HG03159 (cell line): ENCODE measurements around the gene PABPC3.

Source experiments
- ATAC-seq: cut with Tn5 transposase; IDR thresholded peaks from one replicate; pipeline ENCODE4 v1.9.1; 2021; ENCODE audit warnings: mild to moderate bottlenecking, moderate library complexity; ENCODE audit not compliant: unreplicated experiment

The PABPC3 gene

DNA sequence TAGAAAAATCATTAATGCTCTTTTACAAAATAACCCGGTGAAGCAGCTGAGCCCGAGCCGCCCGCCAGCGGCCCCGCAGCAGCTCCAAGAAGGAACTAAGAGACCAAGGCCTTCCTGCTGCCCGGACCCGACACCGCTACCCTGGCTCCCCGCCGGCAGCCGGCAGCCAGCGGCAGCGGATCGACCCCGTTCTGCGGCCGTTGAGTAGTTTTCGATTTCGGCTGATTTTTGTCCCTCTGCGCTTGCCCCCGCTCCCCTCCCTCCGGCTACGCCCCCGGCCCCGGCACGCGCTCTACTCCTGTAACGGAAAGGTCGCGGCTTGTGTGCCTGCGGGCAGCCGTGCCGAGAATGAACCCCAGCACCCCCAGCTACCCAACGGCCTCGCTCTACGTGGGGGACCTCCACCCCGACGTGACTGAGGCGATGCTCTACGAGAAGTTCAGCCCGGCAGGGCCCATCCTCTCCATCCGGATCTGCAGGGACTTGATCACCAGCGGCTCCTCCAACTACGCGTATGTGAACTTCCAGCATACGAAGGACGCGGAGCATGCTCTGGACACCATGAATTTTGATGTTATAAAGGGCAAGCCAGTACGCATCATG, at the start of gene PABPC3:
Gene PABPC3, plus strand, starts transcription at position 286 of the 603 bp plus-strand sequence. Its CDS starts 63 bp downstream, at position 349.
- no peak for ATAC-seq

DNA sequence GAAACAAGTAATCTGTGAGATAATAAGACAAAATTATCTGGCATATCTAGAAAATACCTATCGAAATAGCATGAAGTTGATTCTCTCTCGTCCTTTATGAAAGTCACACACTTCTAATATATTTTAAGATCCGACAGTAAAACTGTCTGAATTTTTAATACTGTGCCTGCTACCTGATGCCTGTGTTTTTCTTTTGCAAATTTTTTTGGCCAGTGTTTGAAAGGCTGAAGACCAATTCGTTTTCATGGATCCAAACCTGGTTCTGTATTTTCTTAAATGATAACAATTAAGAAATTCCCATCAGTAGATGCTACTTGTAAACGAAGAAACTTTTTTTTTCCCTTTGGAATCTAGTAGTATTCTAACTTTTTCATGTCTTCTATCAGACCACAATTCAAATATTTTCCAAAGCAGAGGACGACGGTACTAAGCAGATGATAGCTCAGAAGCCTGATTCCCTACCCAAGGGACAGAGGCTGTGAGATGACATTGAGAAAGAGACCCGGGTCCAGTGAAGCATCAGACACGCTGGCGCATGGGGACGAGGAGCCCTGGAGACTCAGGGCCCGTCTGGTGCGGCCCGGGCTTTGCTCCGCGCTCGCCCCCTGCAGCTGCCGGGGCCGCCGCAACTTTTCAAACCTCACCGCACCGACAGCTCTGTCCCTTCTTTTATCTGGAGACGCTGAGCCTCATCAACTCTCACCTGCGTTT, 49.5 kb upstream of the PABPC3 start:
- ATAC-seq: no peak

DNA sequence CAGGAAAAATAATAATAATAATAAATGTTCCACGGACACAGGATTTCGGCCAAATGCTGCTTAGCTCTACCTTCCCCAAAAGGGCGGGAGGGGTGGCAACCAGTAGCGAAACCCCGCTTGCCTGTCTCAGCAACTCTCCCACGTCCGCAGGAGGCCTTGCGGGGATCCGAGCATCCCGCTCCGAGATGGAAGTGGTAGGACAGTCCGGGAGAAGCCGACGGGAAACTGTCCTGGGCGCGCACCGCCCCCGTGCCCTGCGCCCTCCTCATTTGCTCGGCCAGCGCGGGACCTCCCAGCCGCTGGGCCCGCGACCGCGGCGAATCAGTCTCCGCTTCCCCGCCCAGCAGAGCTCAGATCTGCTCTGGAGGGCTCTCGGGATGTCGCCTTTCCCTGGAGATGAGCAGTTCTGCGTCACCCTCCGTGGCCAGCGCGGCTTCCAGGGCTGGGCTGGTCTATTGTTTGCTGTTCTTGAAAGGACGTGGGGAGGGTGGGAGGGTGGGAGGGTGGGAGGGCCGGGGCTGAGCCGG, 48.9 kb upstream of the PABPC3 start:
- ATAC-seq: no peak

- ATAC-seq: no peak
Observed at GRCh38 chr13:25051065-25051464, 44.9 kb upstream of the PABPC3 start.

- no peak for ATAC-seq
Observed at GRCh38 chr13:25059166-25059565, 36.8 kb upstream of the PABPC3 start.

GRCh38 chr13:25059958-25060357, 36.0 kb upstream of the PABPC3 start:
- no peak for ATAC-seq

DNA sequence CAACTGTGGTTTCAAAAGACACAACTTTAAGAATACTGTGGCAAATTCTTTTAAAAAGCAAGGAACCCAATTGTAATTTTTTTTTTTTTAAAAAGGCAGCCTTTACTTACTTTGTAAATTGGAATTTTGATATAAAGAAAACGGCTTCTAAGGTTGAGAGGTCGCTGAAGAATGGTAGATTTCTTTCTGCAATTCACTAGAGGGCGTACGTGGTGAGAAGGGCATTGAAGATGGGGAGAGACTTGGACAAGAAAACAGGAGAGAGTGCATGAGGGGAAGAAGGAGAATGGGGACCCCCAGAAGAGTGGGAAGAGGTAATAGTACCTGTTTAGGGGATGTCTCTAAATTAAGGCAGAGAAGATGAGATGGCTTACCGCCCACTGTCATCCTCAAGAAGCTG, 33.5 kb upstream of the PABPC3 start:
- ATAC-seq: no peak

DNA sequence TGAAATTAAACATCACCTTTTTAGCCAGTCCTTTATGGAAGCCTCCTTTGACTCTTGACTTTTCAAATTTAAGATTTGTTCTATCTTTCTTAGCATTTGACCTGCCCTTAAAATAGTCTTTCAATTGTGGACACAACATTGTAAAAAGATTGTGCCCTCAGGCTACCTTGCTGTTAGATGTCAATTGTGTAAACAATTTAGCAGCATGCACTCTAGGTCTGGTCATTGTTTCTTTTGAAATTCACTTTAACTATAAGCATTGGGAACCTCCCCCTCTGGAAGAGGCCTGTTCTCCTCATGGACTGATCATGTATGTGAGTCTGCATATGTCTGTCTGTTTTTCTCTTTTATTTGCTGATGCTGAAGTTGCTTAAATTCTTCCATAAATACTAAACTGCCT, 31.5 kb upstream of the PABPC3 start:
- no peak for ATAC-seq

DNA sequence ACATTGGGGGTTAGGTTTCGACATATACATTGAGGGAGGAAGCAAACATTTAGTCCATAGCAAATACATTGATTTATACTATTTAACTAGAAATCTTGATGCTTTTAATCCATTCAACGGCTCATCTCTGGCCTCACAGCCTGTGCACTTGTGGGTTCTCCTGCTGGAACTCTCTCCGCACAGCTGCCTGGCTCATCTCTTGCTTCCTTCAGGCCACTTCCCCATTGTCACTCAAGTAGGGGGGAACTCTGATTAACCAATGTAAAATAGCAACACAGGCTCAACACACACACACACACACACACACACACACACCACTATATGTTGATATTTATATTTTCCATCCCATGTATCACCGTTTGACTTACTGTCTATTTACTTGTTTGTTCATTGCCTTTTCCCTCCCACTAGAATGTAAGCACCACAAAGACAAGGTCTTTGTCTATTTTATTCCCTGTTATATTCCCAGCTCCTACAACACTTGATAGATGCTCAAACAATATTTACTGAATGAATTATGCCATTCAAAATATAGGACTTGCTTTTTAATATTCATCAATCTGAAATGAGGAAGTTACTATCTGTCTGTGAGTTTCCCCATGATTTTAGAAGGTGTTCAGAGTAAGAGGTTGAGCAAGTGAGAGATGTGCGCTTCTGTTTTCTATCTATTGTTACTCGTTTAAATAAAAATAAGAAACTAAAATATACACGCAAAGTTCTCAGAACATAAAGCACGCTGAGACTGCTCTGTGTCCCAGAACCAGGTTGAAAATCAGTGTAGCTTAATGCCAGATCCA, 29.8 kb upstream of the PABPC3 start:
- ATAC-seq: no peak

DNA sequence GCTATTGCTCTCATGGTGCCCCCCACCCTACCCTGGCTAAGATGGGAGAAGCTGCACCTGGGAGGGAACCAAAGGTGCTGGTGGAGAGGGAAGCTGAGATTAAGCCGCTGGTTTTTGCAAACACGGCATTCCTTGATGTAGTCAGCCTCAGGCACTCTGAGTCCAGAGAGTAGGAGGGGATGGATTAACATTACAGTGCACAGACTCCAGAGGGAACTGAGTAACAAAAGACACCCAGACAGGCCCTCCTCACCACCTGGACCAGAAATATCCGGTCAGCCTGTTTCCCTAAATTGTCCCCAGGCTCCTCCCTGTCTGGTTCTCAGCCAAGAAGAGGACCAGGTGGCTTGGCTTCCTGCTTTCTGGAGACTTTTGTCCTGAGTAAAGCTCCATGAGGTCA, 28.9 kb upstream of the PABPC3 start:
- no peak for ATAC-seq

- no peak for ATAC-seq
Observed at GRCh38 chr13:25068810-25069209, 27.1 kb upstream of the PABPC3 start.

DNA sequence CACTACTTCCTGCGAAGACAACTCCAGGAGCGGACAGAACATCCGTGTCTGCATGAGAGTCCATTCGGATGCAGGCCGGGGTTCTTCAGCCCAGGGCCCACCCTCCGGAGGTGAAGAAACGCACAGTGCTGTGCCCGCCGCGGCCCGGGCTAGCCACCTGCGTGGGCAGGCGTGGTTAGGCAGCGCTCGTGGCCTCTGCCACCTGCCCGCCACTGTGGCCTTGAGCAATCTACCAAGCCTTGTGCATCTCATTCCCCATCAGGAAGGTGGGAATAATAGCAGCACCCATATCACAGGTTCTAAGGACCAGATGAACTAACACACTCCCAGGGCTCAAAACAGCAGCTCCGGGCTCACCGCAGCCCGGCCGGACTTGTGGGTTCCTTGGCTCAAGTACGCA, 26.7 kb upstream of the PABPC3 start:
- no peak for ATAC-seq

DNA sequence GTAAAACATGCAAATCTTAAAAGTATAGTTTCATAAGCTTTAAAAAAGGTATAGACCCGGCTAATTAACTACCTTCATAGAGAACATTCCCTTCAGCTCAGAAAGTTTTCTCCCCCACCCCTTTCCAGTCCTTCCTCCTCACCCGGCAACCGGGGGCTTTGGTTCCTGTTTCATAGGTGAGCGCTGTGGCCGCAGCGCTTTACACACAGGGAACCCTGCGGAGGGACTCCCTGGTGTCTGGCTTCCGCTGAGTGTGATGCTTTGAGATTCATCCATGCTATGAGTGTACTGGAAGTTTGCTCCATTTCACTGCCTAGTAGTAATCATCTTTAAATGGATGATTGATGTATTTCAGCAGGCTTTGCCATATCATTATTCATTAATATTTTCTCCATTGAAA, 26.0 kb upstream of the PABPC3 start:
- no peak for ATAC-seq

DNA sequence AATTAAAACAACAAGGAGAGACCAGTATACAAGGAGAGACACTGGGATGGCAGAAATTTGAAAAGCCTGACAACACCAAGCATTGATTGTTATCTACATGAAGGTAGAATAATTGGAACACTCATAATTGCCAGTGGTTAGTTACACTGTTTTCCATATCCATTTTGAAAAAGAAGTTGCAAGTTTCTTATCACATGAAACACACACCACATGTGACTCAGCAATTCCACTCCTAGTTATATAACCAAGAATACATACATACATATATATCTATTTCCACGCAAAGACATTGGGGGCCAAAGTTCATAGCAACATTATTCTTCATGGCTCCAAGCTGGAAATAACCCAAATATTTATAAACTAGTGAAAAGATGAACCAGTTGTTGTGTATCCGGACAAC, 15.2 kb upstream of the PABPC3 start:
- ATAC-seq: no peak

DNA sequence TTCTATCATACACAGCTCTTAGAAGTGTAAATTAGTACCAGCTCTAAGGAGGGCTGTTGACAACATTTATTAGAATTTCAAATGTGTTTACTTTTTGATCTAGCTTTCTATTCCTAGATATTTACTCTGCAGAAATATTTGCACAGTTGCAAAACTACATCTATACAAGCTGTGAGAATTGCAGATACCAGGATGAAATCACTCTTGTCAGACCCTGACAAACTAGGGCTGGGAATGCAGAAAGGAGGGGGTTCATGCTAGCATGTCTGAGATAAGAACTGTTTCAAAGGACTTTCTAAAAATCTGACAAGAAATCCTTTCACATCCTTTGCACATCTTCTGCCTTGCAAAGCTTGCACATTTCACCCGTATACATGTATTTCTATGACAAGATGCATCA, 11.8 kb upstream of the PABPC3 start:
- ATAC-seq: no peak

DNA sequence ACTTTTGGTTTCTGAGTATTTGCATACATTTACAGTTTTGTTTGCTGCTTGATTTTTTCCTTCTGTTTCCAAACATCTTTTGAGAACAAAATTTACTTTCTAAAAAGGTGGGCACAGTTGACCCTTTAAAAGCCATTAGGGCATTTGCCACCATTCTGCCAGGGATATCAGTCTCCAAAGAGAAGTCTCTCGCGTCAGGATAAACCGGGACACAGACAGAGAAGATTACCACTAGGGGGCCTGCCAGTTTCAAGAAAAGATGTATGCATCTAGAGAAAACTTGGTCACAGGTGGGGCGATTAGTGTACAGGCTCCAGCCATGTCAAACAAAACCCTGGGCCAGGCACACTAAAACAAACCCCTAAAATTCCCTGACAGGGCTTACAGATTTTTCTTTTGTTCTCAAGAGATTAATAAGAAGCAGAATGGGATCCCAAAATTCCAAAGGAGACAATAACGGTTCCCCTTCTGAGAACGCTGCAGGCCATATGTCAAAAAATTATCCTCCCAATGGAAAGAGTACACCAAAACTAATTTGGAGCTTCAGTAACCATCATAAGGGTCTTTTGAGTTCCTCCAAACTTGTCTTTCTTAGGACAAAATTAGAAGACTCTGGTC, 10.7 kb upstream of the PABPC3 start:
- no peak for ATAC-seq

DNA sequence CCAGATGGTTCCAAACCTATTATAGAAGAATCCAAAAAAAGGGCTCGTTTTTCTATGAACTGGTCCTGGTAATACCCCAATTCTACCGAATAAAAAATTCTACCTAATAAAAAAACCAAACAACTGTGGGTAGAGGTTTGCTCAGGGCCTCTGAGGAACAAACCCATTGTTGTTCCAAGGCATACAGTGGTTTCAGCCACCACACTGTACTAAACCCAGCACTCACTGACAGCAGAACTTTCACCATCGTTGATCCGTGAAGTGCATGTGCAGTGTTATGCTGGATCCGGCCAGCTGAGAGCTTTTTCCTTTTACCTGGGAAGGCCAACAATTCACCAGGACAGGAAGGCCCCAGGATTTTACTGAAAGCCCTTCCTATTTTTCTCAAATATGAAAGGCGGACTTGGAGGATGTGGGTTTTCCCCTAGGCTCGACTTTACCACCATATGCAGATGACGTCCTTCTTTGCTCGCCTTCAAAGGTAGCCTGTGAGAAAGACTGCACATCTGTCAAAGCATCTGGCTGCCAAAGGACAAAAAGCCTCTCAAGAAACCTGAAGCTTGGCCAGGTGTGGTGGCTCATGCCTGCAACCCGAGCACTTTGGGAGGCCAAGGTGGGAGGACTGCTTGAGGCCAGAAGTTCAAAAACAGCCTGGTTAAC, 7.2 kb upstream of the PABPC3 start:
- no peak for ATAC-seq

DNA sequence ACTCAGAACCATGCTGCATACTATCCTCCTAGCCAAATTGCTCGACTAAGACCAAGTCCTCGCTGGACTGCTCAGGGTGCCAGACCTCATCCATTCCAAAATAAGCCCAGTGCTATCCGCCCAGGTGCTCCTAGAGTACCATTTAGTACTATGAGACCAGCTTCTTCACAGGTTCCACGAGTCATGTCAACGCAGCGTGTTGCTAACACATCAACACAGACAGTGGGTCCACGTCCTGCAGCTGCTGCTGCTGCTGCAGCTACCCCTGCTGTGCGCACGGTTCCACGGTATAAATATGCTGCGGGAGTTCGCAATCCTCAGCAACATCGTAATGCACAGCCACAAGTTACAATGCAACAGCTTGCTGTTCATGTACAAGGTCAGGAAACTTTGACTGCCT, 1.5 kb downstream of the PABPC3 start:
- ATAC-seq: no peak

- no peak for ATAC-seq
Observed at GRCh38 chr13:25103711-25104110, 7.8 kb downstream of the PABPC3 start.

DNA sequence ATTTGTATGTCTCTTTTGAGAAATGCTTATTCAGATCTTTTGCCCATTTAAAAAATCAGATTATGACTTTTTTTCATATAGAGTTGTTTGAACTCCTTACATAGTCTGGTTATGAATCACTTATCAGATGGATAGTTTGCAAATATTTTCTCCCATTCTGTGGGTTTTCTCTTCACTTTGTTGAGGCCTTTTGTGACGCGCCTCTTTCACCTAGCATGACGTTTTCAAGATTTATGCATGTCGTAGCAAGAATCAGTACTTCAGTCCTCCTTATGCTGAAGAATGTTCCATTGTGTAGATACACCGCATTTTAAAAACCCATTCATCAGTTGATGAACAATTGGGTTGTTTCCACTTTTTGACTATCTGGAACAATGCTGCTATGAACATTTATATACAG, 13.4 kb downstream of the PABPC3 start:
- ATAC-seq: no peak
